ENCODE results near the gene KCNK2.
"Not testable (repeated sequence)": the region's sequence is repeated elsewhere in the genome, so short reads cannot be mapped to it uniquely, and the experiment has no call there.

KCNK2 gene

GRCh38 chr1:215160351-215160750, 77.8 kb downstream of the KCNK2 start:
- DNase-seq, result no peak

GRCh38 chr1:215163144-215163543, 80.6 kb downstream of the KCNK2 start:
- not testable (repeated sequence) for DNase-seq

GRCh38 chr1:215166886-215167285, 84.3 kb downstream of the KCNK2 start:
- DNase-seq, result no peak

GRCh38 chr1:215181518-215181917, 99.0 kb downstream of the KCNK2 start:
- no peak for DNase-seq

- DNase-seq, result no peak
These were observed 102.6 kb downstream of the KCNK2 start for GRCh38 chr1:215185067-215185620.

GRCh38 chr1:215188302-215188950, 105.9 kb downstream of the KCNK2 start:
- no peak for DNase-seq

- DNase-seq, result no peak
These were observed 109.8 kb downstream of the KCNK2 start for GRCh38 chr1:215192306-215192705.

GRCh38 chr1:215198021-215198420, 115.5 kb downstream of the KCNK2 start:
- DNase-seq, result no peak

- no peak for DNase-seq
These were observed 117.6 kb downstream of the KCNK2 start for GRCh38 chr1:215200121-215200520.

GRCh38 chr1:215201283-215201682, 118.7 kb downstream of the KCNK2 start:
- no peak for DNase-seq

GRCh38 chr1:215202868-215203267, 120.3 kb downstream of the KCNK2 start:
- no peak for DNase-seq

- no peak for DNase-seq
These were observed 127.6 kb downstream of the KCNK2 start for GRCh38 chr1:215210167-215210566.

GRCh38 chr1:215215846-215216245, 133.3 kb downstream of the KCNK2 start:
- DNase-seq, result no peak

- DNase-seq, result no peak
These were observed 136.8 kb downstream of the KCNK2 start for GRCh38 chr1:215219372-215219771.

GRCh38 chr1:215220346-215220745, 137.8 kb downstream of the KCNK2 start:
- no peak for DNase-seq

- DNase-seq, result no peak
These were observed 144.2 kb downstream of the KCNK2 start for GRCh38 chr1:215226757-215227156.

GRCh38 chr1:215228193-215228592, 145.7 kb downstream of the KCNK2 start:
- no peak for DNase-seq

GRCh38 chr1:215241451-215241850, 158.9 kb downstream of the KCNK2 start:
- no peak for DNase-seq

- no peak for DNase-seq
These were observed 161.0 kb downstream of the KCNK2 start for GRCh38 chr1:215243345-215244054.

GRCh38 chr1:215250913-215251312, 168.4 kb downstream of the KCNK2 start:
- DNase-seq, result no peak

- no peak for DNase-seq
These were observed 168.9 kb downstream of the KCNK2 start for GRCh38 chr1:215251428-215251827.

- no peak for DNase-seq
These were observed 169.6 kb downstream of the KCNK2 start for GRCh38 chr1:215252164-215252563.

GRCh38 chr1:215256936-215257679, 174.6 kb downstream of the KCNK2 start:
- no peak for DNase-seq

- DNase-seq, result no peak
These were observed 178.2 kb downstream of the KCNK2 start for GRCh38 chr1:215260711-215261110.
